KMS-11 (cell line): ENCODE data around the gene TBC1D32.

Experiments used
- H2AFZ ChIP-seq: fragments of 200-600 bp; sonication (generic); 2 replicates; pipeline ENCODE4 v1.6.1; 2016; ENCODE audit warnings: antibody characterized with exemption, mixed run types, low read depth
- H3K27ac ChIP-seq: fragments of 200-600 bp; sonication (generic); 2 replicates; pipeline ENCODE4 v1.6.1; 2016; ENCODE audit warnings: mild to moderate bottlenecking, mixed run types
- H3K27me3 ChIP-seq: fragments of 200-600 bp; sonication (generic); 2 replicates; pipeline ENCODE4 v1.6.1; 2017; ENCODE audit warnings: mild to moderate bottlenecking, low read depth, mixed run types, moderate library complexity; ENCODE audit not compliant: insufficient read depth
- H3K36me3 ChIP-seq: fragments of 200-600 bp; sonication (generic); 2 replicates; pipeline ENCODE4 v1.6.1; 2017; ENCODE audit warnings: mild to moderate bottlenecking, mixed run types; ENCODE audit not compliant: insufficient read depth
- H3K4me1 ChIP-seq: fragments of 200-600 bp; sonication (generic); 2 replicates; pipeline ENCODE4 v1.6.1; 2016; ENCODE audit warnings: mild to moderate bottlenecking, low read depth, mixed run types; ENCODE audit not compliant: poor library complexity, severe bottlenecking
- H3K4me2 ChIP-seq: fragments of 200-600 bp; sonication (generic); 2 replicates; pipeline ENCODE4 v1.7.0; 2016; ENCODE audit warnings: mild to moderate bottlenecking, mixed run types
- H3K4me3 ChIP-seq: fragments of 200-600 bp; sonication (generic); IDR thresholded peaks from 2 replicates; pipeline ENCODE4 v1.6.1; 2017; ENCODE audit warnings: low read depth, low read length, mixed read lengths; ENCODE audit not compliant: insufficient read depth
- H3K79me2 ChIP-seq: fragments of 200-600 bp; sonication (generic); 2 replicates; pipeline ENCODE4 v1.6.1; 2016; ENCODE audit warnings: low read depth, mixed run types; ENCODE audit not compliant: insufficient read depth
- H3K9ac ChIP-seq: fragments of 200-600 bp; sonication (generic); 2 replicates; pipeline ENCODE4 v1.6.1; 2016; ENCODE audit warnings: mild to moderate bottlenecking, mixed run types
- H4K20me1 ChIP-seq: fragments of 200-600 bp; sonication (generic); 2 replicates; pipeline ENCODE4 v1.6.1; 2016; ENCODE audit warnings: mild to moderate bottlenecking, mixed run types; ENCODE audit not compliant: insufficient read depth
- CTCF ChIP-seq: fragments of 200-600 bp; sonication (generic); conservative IDR thresholded peaks from 2 replicates; pipeline ENCODE4 v1.6.1; 2017; ENCODE audit warnings: low read depth, mild to moderate bottlenecking, antibody characterized with exemption, low read length, moderate library complexity, mixed read lengths

The TBC1D32 gene

GRCh38 chr6:121158891-121159290, 175.4 kb downstream of the TBC1D32 start:
- H3K36me3 ChIP-seq = no peaks in the 10 kb centered on the region
- no peak overlapping the region for H3K27ac ChIP-seq
- no peaks in the 10 kb centered on the region for H4K20me1 ChIP-seq
- no peak overlapping the region for H3K4me3 ChIP-seq
- H3K9ac ChIP-seq = no peak overlapping the region
- no peak overlapping the region for H3K4me2 ChIP-seq
- no peaks in the 10 kb centered on the region for H3K27me3 ChIP-seq
- H3K79me2 ChIP-seq = no peaks in the 10 kb centered on the region
- H2AFZ ChIP-seq = no peak overlapping the region
- no peak for TF ChIP-seq CTCF
- no peaks in the 10 kb centered on the region for H3K4me1 ChIP-seq

- Histone ChIP-seq H3K79me2 (no peaks in the 10 kb centered on the region), H3K36me3 (no peaks in the 10 kb centered on the region), H2AFZ (no peak overlapping the region), H3K27me3 (no peaks in the 10 kb centered on the region), H3K4me1 (no peaks in the 10 kb centered on the region), H3K4me2 (no peak overlapping the region), H4K20me1 (no peaks in the 10 kb centered on the region), H3K9ac (no peak overlapping the region), H3K27ac (no peak overlapping the region), H3K4me3 (no peak overlapping the region)
- TF ChIP-seq CTCF = no peak
Observed at GRCh38 chr6:121158438-121158837, 175.8 kb downstream of the TBC1D32 start.

- Histone ChIP-seq H3K9ac (no peak overlapping the region), H3K79me2 (no peaks in the 10 kb centered on the region), H3K36me3 (no peaks in the 10 kb centered on the region), H3K27me3 (no peaks in the 10 kb centered on the region), H3K4me1 (no peaks in the 10 kb centered on the region), H3K27ac (no peak overlapping the region), H3K4me2 (no peak overlapping the region), H3K4me3 (no peak overlapping the region), H2AFZ (no peak overlapping the region), H4K20me1 (no peaks in the 10 kb centered on the region)
- TF ChIP-seq CTCF = no peak
Observed at GRCh38 chr6:121157906-121158305, 176.4 kb downstream of the TBC1D32 start.

GRCh38 chr6:121143476-121143875, 190.8 kb downstream of the TBC1D32 start:
- Histone ChIP-seq H4K20me1 (no peaks in the 10 kb centered on the region), H3K4me3 (no peak overlapping the region), H2AFZ (no peak overlapping the region), H3K27me3 (no peaks in the 10 kb centered on the region), H3K4me2 (no peak overlapping the region), H3K27ac (no peak overlapping the region), H3K36me3 (no peaks in the 10 kb centered on the region), H3K4me1 (no peaks in the 10 kb centered on the region), H3K9ac (no peak overlapping the region), H3K79me2 (no peaks in the 10 kb centered on the region)
- TF ChIP-seq CTCF = no peak

GRCh38 chr6:121142093-121142492, 192.2 kb downstream of the TBC1D32 start:
- Histone ChIP-seq H4K20me1 (no peaks in the 10 kb centered on the region), H3K4me3 (no peak overlapping the region), H3K4me2 (no peak overlapping the region), H3K27me3 (no peaks in the 10 kb centered on the region), H3K4me1 (no peaks in the 10 kb centered on the region), H2AFZ (no peak overlapping the region), H3K27ac (no peak overlapping the region), H3K79me2 (no peaks in the 10 kb centered on the region), H3K9ac (no peak overlapping the region), H3K36me3 (no peaks in the 10 kb centered on the region)
- no peak for TF ChIP-seq CTCF
